Neural crest cell (in vitro differentiated cells): ENCODE results near the gene PEMT. TPM values are rescaled to one million over a fixed set of nuclear protein-coding genes. Genes with fewer than 3 reads are reported as not detected.
"Not testable (repeated sequence)": the region's sequence is repeated elsewhere in the genome, so short reads cannot be mapped to it uniquely, and the experiment has no call there.

ENCODE experiments used
- DNase-seq: peaks from one replicate; pipeline ENCODE4 v3.0.0; 2021; ENCODE audit warnings: low read depth, mixed read lengths, low spot score
- H3K27ac Mint-ChIP-seq: one replicate; pipeline ENCODE4 v1.8.0; 2021; ENCODE audit warnings: mild to moderate bottlenecking, mixed read lengths; ENCODE audit not compliant: unreplicated experiment
- H3K27me3 Mint-ChIP-seq: 2 replicates; pipeline ENCODE4 v1.8.0; 2021; ENCODE audit warnings: low read depth, mild to moderate bottlenecking, mixed read lengths
- H3K36me3 Mint-ChIP-seq: 2 replicates; pipeline ENCODE4 v1.8.0; 2021; ENCODE audit warnings: low read depth, mild to moderate bottlenecking, mixed read lengths
- H3K4me1 Mint-ChIP-seq: 2 replicates; pipeline ENCODE4 v1.8.0; 2021; ENCODE audit warnings: mixed read lengths
- H3K4me3 Mint-ChIP-seq: one replicate; pipeline ENCODE4 v1.8.0; 2021; ENCODE audit warnings: mild to moderate bottlenecking, mixed read lengths
- H3K9me3 Mint-ChIP-seq: 2 replicates; pipeline ENCODE4 v1.8.0; 2021; ENCODE audit warnings: mixed read lengths
- total RNA-seq: library from RNA; stranded (reverse); gene quantifications from 2 replicates; pipeline ENCODE4 v1.2.1, GENCODE V29; 2021
- TF ChIP-seq, protein P1 (sequence below): fragments of 200-600 bp; sonication (generic); conservative IDR thresholded peaks from 2 replicates; pipeline ENCODE4 v1.5.0; 2021; ENCODE audit warnings: antibody characterized with exemption, mild to moderate bottlenecking

The PEMT gene
- total RNA-seq, 1 donor from 2014 or later = 43.0 TPM

DNA sequence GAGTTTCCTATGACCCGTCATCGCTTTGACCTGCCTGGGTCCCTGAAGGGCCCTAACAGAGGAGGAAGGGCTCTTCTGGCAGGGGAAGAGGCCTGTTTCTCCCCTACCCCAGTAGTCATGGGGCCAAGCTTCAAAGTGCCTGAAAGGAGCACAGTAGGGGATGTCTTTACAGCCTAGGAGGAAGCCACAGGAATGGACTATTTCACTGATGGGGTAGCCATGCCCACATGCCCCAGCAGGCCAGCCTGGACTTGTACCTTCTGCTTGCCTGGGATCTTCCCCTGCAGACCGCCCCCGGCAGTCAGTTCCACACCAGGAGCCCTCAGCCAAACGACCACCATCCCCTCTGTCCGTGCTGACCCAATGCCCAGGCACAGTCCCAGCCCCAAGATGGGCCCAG lies 41.8 kb upstream of the PEMT start:
- Mint-ChIP-seq H3K36me3 (no peaks in the 10 kb centered on the region), H3K27me3 (peaks cover 6% of the 10 kb centered on the region), H3K27ac (no peak overlapping the region), H3K9me3 (no peaks in the 10 kb centered on the region), H3K4me1 (peaks cover 8% of the 10 kb centered on the region), H3K4me3 (no peak overlapping the region)
- TF ChIP-seq, protein P1, sequence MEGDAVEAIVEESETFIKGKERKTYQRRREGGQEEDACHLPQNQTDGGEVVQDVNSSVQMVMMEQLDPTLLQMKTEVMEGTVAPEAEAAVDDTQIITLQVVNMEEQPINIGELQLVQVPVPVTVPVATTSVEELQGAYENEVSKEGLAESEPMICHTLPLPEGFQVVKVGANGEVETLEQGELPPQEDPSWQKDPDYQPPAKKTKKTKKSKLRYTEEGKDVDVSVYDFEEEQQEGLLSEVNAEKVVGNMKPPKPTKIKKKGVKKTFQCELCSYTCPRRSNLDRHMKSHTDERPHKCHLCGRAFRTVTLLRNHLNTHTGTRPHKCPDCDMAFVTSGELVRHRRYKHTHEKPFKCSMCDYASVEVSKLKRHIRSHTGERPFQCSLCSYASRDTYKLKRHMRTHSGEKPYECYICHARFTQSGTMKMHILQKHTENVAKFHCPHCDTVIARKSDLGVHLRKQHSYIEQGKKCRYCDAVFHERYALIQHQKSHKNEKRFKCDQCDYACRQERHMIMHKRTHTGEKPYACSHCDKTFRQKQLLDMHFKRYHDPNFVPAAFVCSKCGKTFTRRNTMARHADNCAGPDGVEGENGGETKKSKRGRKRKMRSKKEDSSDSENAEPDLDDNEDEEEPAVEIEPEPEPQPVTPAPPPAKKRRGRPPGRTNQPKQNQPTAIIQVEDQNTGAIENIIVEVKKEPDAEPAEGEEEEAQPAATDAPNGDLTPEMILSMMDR = no peak
- DNase-seq = no peak

DNA sequence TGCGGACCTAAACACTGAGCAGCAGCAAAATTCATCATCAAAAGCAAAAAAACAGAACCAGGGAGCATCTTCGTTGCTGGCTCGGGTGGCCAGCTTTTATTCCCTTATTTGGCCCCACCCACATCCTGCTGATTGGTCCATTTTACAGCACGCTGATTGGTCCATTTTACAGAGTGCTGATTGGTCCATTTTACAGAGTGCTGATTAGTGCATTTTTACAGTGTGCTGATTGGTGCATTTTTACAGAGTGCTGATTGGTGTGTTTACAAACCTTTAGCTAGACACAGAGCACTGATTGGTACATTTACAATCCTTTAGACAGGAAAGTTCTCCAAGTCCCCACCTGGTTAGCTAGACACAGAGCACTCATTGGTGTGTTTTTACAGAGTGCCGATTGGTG lies 41.2 kb upstream of the PEMT start:
- not testable (repeated sequence) for H3K27me3 Mint-ChIP-seq, H3K27ac Mint-ChIP-seq, DNase-seq, H3K4me1 Mint-ChIP-seq, H3K9me3 Mint-ChIP-seq, H3K36me3 Mint-ChIP-seq, H3K4me3 Mint-ChIP-seq

DNA sequence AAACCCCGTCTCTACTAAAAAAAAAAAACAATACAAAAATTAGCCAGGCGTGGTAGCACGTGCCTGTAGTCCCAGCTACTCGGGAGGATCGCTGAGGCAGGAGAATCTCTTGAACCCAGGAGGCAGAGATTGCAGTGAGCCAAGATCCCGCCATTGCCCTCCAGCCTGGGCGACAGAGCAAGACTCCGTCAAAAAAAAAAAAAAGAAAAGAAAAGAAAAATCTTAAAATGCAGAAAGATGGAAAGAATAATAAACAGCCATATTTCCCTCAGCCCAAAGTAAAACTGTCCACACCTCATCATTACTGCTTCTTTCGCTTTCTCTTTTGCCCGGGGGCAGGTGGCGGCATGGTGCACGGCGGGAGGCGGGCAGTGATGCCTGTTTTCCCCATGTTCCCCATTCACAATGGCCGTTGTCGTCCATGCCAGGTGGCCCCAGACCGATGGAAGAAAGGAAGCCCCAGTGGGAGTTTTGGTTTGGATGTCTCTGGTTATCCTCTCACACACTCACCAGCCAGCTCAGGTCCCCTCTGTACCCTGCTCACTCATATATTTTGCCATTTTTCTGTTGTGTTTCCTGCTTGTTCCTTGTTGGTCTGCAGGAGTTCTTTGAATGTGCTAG lies 37.0 kb upstream of the PEMT start:
- Mint-ChIP-seq H3K36me3 (no peaks in the 10 kb centered on the region), H3K4me3 (no peak overlapping the region), H3K4me1 (peaks cover 29% of the 10 kb centered on the region), H3K27me3 (peaks cover 13% of the 10 kb centered on the region), H3K9me3 (no peaks in the 10 kb centered on the region), H3K27ac (no peak overlapping the region)
- TF ChIP-seq, protein P1 = no peak
- DNase-seq = no peak

DNA sequence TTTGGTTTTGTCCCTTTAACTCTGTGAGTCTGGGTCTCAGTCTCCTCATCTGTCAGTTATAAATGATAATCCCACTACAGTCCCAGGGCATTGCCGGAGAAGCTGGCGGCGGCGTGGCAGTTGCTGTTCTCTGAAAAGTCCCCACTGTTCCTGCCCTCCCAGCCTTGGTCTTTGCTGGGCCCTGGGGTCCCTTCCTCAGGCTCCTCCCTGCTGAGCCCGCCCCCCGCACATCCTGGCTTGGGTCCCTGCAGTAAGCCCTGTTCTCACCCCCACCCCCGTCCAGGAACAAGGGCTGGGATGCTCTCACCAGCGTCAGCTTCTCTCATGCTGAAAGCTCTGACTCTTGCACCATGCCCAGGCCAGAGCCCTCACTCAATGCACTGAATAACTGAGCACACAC lies 35.3 kb upstream of the PEMT start:
- TF ChIP-seq, protein P1 = no peak
- Mint-ChIP-seq H3K4me3 (no peak overlapping the region), H3K36me3 (no peaks in the 10 kb centered on the region), H3K27me3 (peaks cover 18% of the 10 kb centered on the region), H3K4me1 (peaks cover 33% of the 10 kb centered on the region), H3K27ac (no peak overlapping the region), H3K9me3 (no peaks in the 10 kb centered on the region)
- DNase-seq = no peak

DNA sequence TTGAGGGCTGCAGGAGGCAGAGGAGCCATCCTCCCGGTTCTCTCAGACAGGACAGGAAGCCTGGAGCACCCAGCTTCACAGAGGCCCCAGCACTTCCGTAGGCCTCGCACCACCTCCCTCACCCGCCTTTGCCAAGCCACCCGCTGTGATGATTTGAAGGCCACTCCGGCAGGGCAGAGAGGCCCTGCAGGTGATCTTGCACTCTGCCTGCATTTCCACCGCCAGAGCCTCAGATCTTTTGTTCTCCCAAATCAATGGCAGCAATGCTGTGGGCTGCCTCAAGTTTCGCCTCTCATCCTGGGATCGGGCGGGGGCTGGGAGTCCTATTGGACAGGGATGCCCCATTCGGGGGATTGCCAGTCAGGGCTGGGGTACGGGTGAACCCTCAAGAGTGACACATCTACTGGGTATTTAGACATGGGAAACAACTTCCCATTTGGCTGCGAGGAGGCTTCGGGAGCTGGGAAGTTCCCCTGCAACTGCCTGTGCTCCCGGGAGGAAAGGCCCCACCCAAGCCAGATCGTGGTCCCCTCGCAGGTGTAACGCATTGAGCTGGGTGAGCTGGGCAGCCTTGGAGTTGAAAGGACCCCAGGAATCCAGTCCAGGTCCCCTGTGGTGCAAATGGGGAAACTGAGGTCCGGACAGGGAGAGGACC lies 34.8 kb upstream of the PEMT start:
- Mint-ChIP-seq H3K9me3 (no peaks in the 10 kb centered on the region), H3K27ac (no peak overlapping the region), H3K4me1 (peaks cover 33% of the 10 kb centered on the region), H3K4me3 (no peak overlapping the region), H3K27me3 (peaks cover 20% of the 10 kb centered on the region), H3K36me3 (no peaks in the 10 kb centered on the region)
- TF ChIP-seq, protein P1 = no peak
- no peak for DNase-seq

DNA sequence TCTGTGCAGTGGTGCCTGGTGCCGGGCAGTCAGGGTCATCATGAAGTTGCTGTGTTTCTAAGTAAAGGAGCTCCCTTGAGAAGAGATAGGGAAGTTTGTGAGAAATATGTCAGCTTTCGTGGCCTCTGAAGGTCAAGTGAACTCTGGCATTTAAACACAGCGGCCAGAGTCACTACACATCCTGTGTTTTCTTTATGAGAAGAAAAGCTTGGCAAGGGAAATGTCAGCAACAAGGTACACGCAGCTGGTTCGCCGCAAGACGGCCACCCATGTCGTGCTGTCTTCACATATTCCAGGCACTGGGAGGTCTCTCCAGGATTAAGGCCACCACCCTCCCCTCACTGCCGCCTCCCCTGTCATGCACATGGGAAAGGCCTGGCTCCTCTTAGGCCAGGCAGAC lies 33.2 kb upstream of the PEMT start:
- no peak overlapping the region for H3K4me3 Mint-ChIP-seq
- no peak overlapping the region for H3K27ac Mint-ChIP-seq
- peaks cover 20% of the 10 kb centered on the region for H3K27me3 Mint-ChIP-seq
- no peak for DNase-seq
- H3K9me3 Mint-ChIP-seq = no peaks in the 10 kb centered on the region
- TF ChIP-seq, protein P1 = no peak
- H3K36me3 Mint-ChIP-seq = no peaks in the 10 kb centered on the region
- H3K4me1 Mint-ChIP-seq = peaks cover 33% of the 10 kb centered on the region
